ENCODE measurements around the gene KLK4. TPM values are rescaled to one million over a fixed set of nuclear protein-coding genes. Genes with fewer than 3 reads are reported as not detected.

KLK4 gene
- total RNA-seq, 1 experiment from 2014 or later = not detected

DNA sequence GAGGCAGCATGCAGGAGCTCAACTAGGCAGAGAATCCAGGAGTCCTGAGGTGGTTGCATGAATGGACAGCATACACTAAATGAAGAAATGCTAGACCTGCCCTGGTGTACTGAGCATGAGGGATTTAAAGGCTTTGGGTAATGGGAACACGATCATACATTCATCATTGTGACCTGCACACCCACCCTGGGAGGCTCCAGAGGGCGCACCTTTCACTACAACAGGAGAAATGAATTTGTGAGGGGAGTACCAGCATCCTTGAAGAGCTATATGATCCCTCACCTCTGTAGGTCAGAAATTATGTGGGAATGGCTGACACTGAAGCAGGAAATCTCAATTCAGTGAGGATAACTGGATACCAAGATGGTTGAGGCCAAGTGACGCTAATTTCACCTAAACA, 29.0 kb downstream of the KLK4 start:
- Histone ChIP-seq H3K4me1 (replicated peaks) (no peaks in the 10 kb centered on the region), H3K4me3 (no peak overlapping the region), H3K36me3 (no peaks in the 10 kb centered on the region), H3K27me3 (replicated peaks) (no peaks in the 10 kb centered on the region), H3K27ac (no peak overlapping the region), H3K9me3 (replicated peaks) (no peaks in the 10 kb centered on the region)
- DNase-seq (ENCODE audit: low read depth in 1 of 2, low spot score in 2 of 2) = no peak

DNA sequence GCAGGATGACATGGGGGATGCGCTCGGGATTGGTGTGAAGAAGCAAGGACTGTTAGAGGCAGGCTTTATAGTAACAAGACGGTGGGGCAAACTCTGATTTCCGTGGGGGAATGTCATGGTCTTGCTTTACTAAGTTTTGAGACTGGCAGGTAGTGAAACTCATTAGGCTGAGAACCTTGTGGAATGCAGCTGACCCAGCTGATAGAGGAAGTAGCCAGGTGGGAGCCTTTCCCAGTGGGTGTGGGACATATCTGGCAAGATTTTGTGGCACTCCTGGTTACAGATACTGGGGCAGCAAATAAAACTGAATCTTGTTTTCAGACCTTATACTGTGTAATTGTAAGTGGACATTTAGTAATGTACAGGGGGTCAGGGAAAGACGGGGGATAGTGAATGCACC, 31.0 kb downstream of the KLK4 start:
- Histone ChIP-seq H3K4me3 (no peak overlapping the region), H3K27ac (no peak overlapping the region), H3K9me3 (replicated peaks) (no peaks in the 10 kb centered on the region), H3K4me1 (replicated peaks) (no peaks in the 10 kb centered on the region), H3K27me3 (replicated peaks) (peaks cover 11% of the 10 kb centered on the region), H3K36me3 (no peaks in the 10 kb centered on the region)
- no peak for DNase-seq (ENCODE audit: low read depth in 1 of 2, low spot score in 2 of 2)

DNA sequence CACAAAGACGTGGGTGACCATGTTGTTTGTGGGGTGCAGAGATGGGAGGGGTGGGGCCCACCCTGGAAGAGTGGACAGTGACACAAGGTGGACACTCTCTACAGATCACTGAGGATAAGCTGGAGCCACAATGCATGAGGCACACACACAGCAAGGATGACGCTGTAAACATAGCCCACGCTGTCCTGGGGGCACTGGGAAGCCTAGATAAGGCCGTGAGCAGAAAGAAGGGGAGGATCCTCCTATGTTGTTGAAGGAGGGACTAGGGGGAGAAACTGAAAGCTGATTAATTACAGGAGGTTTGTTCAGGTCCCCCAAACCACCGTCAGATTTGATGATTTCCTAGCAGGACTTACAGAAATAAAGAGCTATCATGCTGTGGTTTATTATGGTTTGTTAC, 32.3 kb downstream of the KLK4 start:
- Histone ChIP-seq H3K4me1 (replicated peaks) (no peaks in the 10 kb centered on the region), H3K9me3 (replicated peaks) (no peaks in the 10 kb centered on the region)

DNA sequence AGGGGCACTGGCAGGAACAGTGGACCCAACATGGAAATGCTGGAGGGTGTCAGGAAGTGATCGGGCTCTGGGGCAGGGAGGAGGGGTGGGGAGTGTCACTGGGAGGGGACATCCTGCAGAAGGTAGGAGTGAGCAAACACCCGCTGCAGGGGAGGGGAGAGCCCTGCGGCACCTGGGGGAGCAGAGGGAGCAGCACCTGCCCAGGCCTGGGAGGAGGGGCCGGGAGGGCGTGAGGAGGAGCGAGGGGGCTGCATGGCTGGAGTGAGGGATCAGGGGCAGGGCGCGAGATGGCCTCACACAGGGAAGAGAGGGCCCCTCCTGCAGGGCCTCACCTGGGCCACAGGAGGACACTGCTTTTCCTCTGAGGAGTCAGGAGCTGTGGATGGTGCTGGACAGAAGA, 33.9 kb downstream of the KLK4 start:
- Histone ChIP-seq H3K4me1 (replicated peaks) (no peaks in the 10 kb centered on the region), H3K36me3 (no peaks in the 10 kb centered on the region), H3K9me3 (replicated peaks) (no peaks in the 10 kb centered on the region), H3K27ac (no peak overlapping the region), H3K27me3 (replicated peaks) (peaks cover 23% of the 10 kb centered on the region), H3K4me3 (no peak overlapping the region)
- DNase-seq (ENCODE audit: low read depth in 1 of 2, low spot score in 2 of 2) = no peak

More for the DNA sequence above, 32.3 kb downstream of the KLK4 start:
- no peak overlapping the region for H3K4me3 ChIP-seq
- DNase-seq (ENCODE audit: low read depth in 1 of 2, low spot score in 2 of 2) = no peak
- peaks cover 23% of the 10 kb centered on the region for H3K27me3 ChIP-seq (replicated peaks)
- no peak overlapping the region for H3K27ac ChIP-seq
- no peaks in the 10 kb centered on the region for H3K36me3 ChIP-seq

DNA sequence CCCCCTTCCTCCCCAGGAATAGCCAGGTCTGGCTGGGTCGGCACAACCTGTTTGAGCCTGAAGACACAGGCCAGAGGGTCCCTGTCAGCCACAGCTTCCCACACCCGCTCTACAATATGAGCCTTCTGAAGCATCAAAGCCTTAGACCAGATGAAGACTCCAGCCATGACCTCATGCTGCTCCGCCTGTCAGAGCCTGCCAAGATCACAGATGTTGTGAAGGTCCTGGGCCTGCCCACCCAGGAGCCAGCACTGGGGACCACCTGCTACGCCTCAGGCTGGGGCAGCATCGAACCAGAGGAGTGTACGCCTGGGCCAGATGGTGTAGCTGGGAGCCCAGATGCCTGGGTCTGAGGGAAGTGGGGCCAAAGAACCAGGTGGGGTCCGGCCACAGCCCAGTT, 34.7 kb downstream of the KLK4 start:
- Histone ChIP-seq H3K27me3 (replicated peaks) (peaks cover 23% of the 10 kb centered on the region), H3K9me3 (replicated peaks) (no peaks in the 10 kb centered on the region), H3K4me3 (no peak overlapping the region), H3K36me3 (no peaks in the 10 kb centered on the region), H3K27ac (no peak overlapping the region), H3K4me1 (replicated peaks) (no peaks in the 10 kb centered on the region)
- DNase-seq (ENCODE audit: low read depth in 1 of 2, low spot score in 2 of 2) = no peak

DNA sequence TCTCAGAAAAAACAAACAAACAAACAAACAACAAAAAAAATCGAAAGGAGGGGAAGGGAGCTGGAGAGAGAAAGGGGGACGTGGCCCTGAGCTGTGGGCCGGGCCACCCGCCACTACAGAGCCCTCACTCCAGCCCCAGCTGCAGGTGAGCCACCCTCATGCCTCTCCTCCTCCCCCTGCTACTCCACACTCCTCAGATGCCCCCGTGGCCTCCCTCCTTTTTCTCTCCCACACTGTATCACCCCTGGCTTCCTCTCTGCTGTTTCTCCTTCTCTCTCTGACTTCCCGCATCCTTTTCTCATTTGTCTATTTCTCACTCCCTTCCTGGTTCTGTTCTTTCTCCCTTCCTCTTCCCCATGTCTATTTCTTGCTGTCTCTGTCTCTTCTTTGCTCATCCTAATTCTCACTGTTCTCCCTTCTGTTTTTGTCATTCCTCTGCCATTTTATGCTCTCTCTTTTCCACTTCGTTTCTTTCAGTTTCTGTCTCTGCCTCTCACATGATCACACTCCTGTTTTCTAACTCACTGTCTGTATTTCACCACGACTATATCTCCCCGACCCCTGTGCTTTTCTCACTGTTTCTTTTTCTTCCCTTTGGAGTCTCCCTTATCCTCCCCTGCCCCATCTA, 35.3 kb downstream of the KLK4 start:
- Histone ChIP-seq H3K27ac (no peak overlapping the region), H3K36me3 (no peaks in the 10 kb centered on the region), H3K9me3 (replicated peaks) (no peaks in the 10 kb centered on the region), H3K27me3 (replicated peaks) (peaks cover 23% of the 10 kb centered on the region), H3K4me3 (no peak overlapping the region), H3K4me1 (replicated peaks) (no peaks in the 10 kb centered on the region)
- no peak for DNase-seq (ENCODE audit: low read depth in 1 of 2, low spot score in 2 of 2)

DNA sequence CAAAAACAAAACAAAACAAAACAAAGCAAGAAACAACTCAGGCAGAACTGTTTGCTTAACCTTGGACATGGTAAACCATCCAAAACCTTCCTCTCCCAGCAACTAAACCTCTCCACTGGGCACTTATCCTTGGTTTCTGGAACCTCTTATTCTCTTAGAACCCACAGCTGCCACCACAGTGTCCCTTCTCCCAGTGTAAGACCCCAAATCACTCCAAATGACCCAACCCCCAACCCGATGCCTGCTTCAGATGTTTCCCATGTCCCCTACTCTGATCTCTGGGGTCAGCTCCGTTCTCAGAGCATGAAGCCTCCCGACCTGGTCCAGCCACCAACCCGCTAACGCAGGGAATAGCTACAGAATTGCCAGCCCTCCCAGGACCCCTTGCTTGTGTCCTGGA, 37.0 kb downstream of the KLK4 start:
- peaks cover 23% of the 10 kb centered on the region for H3K27me3 ChIP-seq (replicated peaks)
- no peak overlapping the region for H3K4me3 ChIP-seq
- H3K4me1 ChIP-seq (replicated peaks) = no peaks in the 10 kb centered on the region
- no peaks in the 10 kb centered on the region for H3K9me3 ChIP-seq (replicated peaks)
- no peaks in the 10 kb centered on the region for H3K36me3 ChIP-seq
- DNase-seq (ENCODE audit: low read depth in 1 of 2, low spot score in 2 of 2) = no peak
- no peak overlapping the region for H3K27ac ChIP-seq

DNA sequence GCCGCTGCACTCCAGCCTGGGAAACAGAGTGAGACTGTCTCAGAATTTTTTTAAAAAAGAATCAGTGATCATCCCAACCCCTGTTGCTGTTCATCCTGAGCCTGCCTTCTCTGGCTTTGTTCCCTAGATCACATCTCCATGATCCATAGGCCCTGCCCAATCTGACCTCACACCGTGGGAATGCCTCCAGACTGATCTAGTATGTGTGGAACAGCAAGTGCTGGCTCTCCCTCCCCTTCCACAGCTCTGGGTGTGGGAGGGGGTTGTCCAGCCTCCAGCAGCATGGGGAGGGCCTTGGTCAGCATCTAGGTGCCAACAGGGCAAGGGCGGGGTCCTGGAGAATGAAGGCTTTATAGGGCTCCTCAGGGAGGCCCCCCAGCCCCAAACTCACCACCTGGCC, 38.1 kb downstream of the KLK4 start, which contains the start of gene KLK2:
Gene KLK2 (plus strand): TSS at position 384 of the 400 bp plus-strand sequence. CDS start 35 bp downstream, outside the sequence.
- Histone ChIP-seq H3K27ac (no peak within 1 kb of the TSS), H3K4me1 (replicated peaks) (no peaks in the 10 kb centered on the region), H3K4me3 (no peak within 1 kb of the TSS), H3K27me3 (replicated peaks) (peaks cover 23% of the 10 kb centered on the region), H3K9me3 (replicated peaks) (no peaks in the 10 kb centered on the region), H3K36me3 (no peaks in the 10 kb centered on the region)
- DNase-seq (ENCODE audit: low read depth in 1 of 2, low spot score in 2 of 2) = no peak

DNA sequence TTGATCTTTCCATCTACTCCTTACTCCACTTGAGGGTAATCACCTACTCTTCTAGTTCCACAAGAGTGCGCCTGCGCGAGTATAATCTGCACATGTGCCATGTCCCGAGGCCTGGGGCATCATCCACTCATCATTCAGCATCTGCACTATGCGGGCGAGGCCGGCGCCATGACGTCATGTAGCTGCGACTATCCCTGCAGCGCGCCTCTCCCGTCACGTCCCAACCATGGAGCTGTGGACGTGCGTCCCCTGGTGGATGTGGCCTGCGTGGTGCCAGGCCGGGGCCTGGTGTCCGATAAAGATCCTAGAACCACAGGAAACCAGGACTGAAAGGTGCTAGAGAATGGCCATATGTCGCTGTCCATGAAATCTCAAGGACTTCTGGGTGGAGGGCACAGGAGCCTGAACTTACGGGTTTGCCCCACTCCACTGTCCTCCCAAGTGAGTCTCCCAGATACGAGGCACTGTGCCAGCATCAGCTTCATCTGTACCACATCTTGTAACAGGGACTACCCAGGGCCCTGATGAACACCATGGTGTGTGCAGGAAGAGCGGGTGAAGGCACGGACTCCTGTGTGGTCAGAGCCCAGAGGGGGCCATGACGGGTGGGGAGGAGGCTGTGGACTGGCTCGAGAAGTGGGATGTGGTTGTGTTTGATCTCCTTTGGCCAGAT, 40.6 kb downstream of the KLK4 start:
- Histone ChIP-seq H3K36me3 (no peaks in the 10 kb centered on the region), H3K4me3 (no peak overlapping the region), H3K27ac (no peak overlapping the region), H3K4me1 (replicated peaks) (no peaks in the 10 kb centered on the region), H3K9me3 (replicated peaks) (no peaks in the 10 kb centered on the region), H3K27me3 (replicated peaks) (peaks cover 18% of the 10 kb centered on the region)
- DNase-seq (ENCODE audit: low read depth in 1 of 2, low spot score in 2 of 2) = no peak

DNA sequence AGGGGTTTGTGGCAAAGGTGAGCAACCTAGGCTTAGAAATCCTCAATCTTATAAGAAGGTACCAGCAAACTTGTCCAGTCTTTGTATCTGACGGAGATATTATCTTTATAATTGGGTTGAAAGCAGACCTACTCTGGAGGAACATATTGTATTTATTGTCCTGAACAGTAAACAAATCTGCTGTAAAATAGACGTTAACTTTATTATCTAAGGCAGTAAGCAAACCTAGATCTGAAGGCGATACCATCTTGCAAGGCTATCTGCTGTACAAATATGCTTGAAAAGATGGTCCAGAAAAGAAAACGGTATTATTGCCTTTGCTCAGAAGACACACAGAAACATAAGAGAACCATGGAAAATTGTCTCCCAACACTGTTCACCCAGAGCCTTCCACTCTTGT, 41.7 kb downstream of the KLK4 start:
- H3K4me3 ChIP-seq = no peak overlapping the region
- H3K27me3 ChIP-seq (replicated peaks) = peaks cover 10% of the 10 kb centered on the region
- no peaks in the 10 kb centered on the region for H3K9me3 ChIP-seq (replicated peaks)
- H3K4me1 ChIP-seq (replicated peaks) = no peaks in the 10 kb centered on the region
- H3K36me3 ChIP-seq = no peaks in the 10 kb centered on the region
- no peak overlapping the region for H3K27ac ChIP-seq
- no peak for DNase-seq (ENCODE audit: low read depth in 1 of 2, low spot score in 2 of 2)

DNA sequence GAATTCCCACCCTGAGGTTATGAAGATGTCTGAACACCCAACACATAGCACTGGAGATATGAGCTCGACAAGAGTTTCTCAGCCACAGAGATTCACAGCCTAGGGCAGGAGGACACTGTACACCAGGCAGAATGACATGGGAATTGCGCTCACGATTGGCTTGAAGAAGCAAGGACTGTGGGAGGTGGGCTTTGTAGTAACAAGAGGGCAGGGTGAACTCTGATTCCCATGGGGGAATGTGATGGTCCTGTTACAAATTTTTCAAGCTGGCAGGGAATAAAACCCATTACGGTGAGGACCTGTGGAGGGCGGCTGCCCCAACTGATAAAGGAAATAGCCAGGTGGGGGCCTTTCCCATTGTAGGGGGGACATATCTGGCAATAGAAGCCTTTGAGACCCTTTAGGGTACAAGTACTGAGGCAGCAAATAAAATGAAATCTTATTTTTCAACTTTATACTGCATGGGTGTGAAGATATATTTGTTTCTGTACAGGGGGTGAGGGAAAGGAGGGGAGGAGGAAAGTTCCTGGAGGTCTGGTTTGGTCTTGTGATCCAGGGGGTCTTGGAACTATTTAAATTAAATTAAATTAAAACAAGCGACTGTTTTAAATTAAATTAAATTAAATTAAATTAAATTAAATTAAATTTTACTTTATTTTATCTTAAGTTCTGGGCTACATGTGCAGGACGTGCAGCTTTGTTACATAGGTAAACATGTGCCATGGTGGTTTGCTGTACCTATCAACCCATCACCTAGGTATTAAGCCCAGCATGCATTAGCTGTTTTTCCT, 49.5 kb downstream of the KLK4 start:
- Histone ChIP-seq H3K9me3 (replicated peaks) (no peaks in the 10 kb centered on the region), H3K27ac (no peak overlapping the region), H3K36me3 (no peaks in the 10 kb centered on the region), H3K4me3 (no peak overlapping the region), H3K27me3 (replicated peaks) (0 out of 2 replicates have a peak, but pooled peaks cover 4% of the 10 kb centered on the region), H3K4me1 (replicated peaks) (no peaks in the 10 kb centered on the region)
- DNase-seq (ENCODE audit: low read depth in 1 of 2, low spot score in 2 of 2) = no peak

DNA sequence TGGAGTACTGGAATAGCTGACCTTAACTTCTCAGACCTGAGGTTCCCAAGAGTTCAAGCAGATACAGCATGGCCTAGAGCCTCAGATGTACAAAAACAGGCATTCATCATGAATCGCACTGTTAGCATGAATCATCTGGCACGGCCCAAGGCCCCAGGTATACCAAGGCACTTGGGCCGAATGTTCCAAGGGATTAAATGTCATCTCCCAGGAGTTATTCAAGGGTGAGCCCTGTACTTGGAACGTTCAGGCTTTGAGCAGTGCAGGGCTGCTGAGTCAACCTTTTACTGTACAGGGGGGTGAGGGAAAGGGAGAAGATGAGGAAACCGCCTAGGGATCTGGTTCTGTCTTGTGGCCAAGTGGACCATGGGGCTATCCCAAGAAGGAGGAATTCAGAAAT, 50.2 kb downstream of the KLK4 start:
- Histone ChIP-seq H3K36me3 (no peaks in the 10 kb centered on the region), H3K4me3 (no peak overlapping the region), H3K27ac (no peak overlapping the region), H3K27me3 (replicated peaks) (0 out of 2 replicates have a peak, but pooled peaks cover 2% of the 10 kb centered on the region), H3K4me1 (replicated peaks) (no peaks in the 10 kb centered on the region), H3K9me3 (replicated peaks) (no peaks in the 10 kb centered on the region)
- DNase-seq (ENCODE audit: low read depth in 1 of 2, low spot score in 2 of 2) = no peak

DNA sequence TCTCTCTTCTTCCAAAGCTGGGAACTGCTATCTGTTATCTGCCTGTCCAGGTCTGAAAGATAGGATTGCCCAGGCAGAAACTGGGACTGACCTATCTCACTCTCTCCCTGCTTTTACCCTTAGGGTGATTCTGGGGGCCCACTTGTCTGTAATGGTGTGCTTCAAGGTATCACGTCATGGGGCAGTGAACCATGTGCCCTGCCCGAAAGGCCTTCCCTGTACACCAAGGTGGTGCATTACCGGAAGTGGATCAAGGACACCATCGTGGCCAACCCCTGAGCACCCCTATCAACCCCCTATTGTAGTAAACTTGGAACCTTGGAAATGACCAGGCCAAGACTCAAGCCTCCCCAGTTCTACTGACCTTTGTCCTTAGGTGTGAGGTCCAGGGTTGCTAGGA, 51.3 kb downstream of the KLK4 start:
- Histone ChIP-seq H3K36me3 (no peaks in the 10 kb centered on the region), H3K27ac (no peak overlapping the region), H3K4me3 (no peak overlapping the region), H3K27me3 (replicated peaks) (no peaks in the 10 kb centered on the region), H3K4me1 (replicated peaks) (no peaks in the 10 kb centered on the region), H3K9me3 (replicated peaks) (no peaks in the 10 kb centered on the region)
- no peak for DNase-seq (ENCODE audit: low read depth in 1 of 2, low spot score in 2 of 2)

DNA sequence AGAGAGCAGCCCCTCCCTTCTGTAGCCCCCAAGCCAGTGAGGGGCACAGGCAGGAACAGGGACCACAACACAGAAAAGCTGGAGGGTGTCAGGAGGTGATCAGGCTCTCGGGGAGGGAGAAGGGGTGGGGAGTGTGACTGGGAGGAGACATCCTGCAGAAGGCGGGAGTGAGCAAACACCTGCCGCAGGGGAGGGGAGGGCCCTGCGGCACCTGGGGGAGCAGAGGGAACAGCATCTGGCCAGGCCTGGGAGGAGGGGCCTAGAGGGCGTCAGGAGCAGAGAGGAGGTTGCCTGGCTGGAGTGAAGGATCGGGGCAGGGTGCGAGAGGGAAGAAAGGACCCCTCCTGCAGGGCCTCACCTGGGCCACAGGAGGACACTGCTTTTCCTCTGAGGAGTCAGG, 52.3 kb downstream of the KLK4 start:
- H3K36me3 ChIP-seq = no peaks in the 10 kb centered on the region
- no peak overlapping the region for H3K4me3 ChIP-seq
- no peaks in the 10 kb centered on the region for H3K27me3 ChIP-seq (replicated peaks)
- H3K9me3 ChIP-seq (replicated peaks) = no peaks in the 10 kb centered on the region
- no peak for DNase-seq (ENCODE audit: low read depth in 1 of 2, low spot score in 2 of 2)
- H3K4me1 ChIP-seq (replicated peaks) = no peaks in the 10 kb centered on the region
- no peak overlapping the region for H3K27ac ChIP-seq

All from SJSA1 (cell line).